ENCODE measurements around the gene EFS.
"Not testable (repeated sequence)": the region's sequence is repeated elsewhere in the genome, so short reads cannot be mapped to it uniquely, and the experiment has no call there.

EFS gene

GRCh38 chr14:23399136-23399535 is 34.2 kb upstream of the EFS start:
- DNase-seq (ENCODE audit: low read depth in 2 of 2), result no peak

GRCh38 chr14:23398348-23398747 is 33.4 kb upstream of the EFS start:
- DNase-seq (ENCODE audit: low read depth in 2 of 2), result no peak

- no peak for DNase-seq (ENCODE audit: low read depth in 2 of 2)
These were observed 31.9 kb upstream of the EFS start for GRCh38 chr14:23396781-23397407.

GRCh38 chr14:23396126-23396525 is 31.2 kb upstream of the EFS start:
- no peak for DNase-seq (ENCODE audit: low read depth in 2 of 2)

GRCh38 chr14:23392613-23393012 is 27.6 kb upstream of the EFS start:
- DNase-seq (ENCODE audit: low read depth in 2 of 2), result no peak

- DNase-seq (ENCODE audit: low read depth in 2 of 2), result not testable (repeated sequence)
These were observed 24.9 kb upstream of the EFS start for GRCh38 chr14:23389871-23390270.

- DNase-seq (ENCODE audit: low read depth in 2 of 2), result no peak
These were observed 24.4 kb upstream of the EFS start for GRCh38 chr14:23389396-23389795.

- DNase-seq (ENCODE audit: low read depth in 2 of 2), result no peak
These were observed 24.0 kb upstream of the EFS start for GRCh38 chr14:23388996-23389395.

GRCh38 chr14:23387916-23388882 is 23.2 kb upstream of the EFS start:
- no peak for DNase-seq (ENCODE audit: low read depth in 2 of 2)

GRCh38 chr14:23386999-23387398 is 22.0 kb upstream of the EFS start:
- DNase-seq (ENCODE audit: low read depth in 2 of 2), result no peak

GRCh38 chr14:23386266-23386657 is 21.3 kb upstream of the EFS start:
- not testable (repeated sequence) for DNase-seq (ENCODE audit: low read depth in 2 of 2)

- no peak for DNase-seq (ENCODE audit: low read depth in 2 of 2)
These were observed 20.8 kb upstream of the EFS start for GRCh38 chr14:23385642-23386265.

GRCh38 chr14:23385244-23385641 is 20.3 kb upstream of the EFS start:
- DNase-seq (ENCODE audit: low read depth in 2 of 2), result no peak

- no peak for DNase-seq (ENCODE audit: low read depth in 2 of 2)
These were observed 19.6 kb upstream of the EFS start for GRCh38 chr14:23384364-23385080.

GRCh38 chr14:23382731-23383440 is 17.9 kb upstream of the EFS start:
- DNase-seq (ENCODE audit: low read depth in 2 of 2), result no peak

GRCh38 chr14:23382276-23382675 is 17.3 kb upstream of the EFS start:
- DNase-seq (ENCODE audit: low read depth in 2 of 2), result no peak

GRCh38 chr14:23381871-23382270 is 16.9 kb upstream of the EFS start:
- DNase-seq (ENCODE audit: low read depth in 2 of 2), result no peak

- DNase-seq (ENCODE audit: low read depth in 2 of 2), result no peak
These were observed 16.0 kb upstream of the EFS start for GRCh38 chr14:23380976-23381375.

GRCh38 chr14:23380197-23380914 is 15.4 kb upstream of the EFS start:
- DNase-seq (ENCODE audit: low read depth in 2 of 2), result no peak

GRCh38 chr14:23379366-23380196 is 14.6 kb upstream of the EFS start:
- no peak for DNase-seq (ENCODE audit: low read depth in 2 of 2)

All from fibroblast of skin of left quadriceps (primary cell).